Measurements from ENCODE around the gene TP53BP2.
"Not testable (repeated sequence)": the region's sequence is repeated elsewhere in the genome, so short reads cannot be mapped to it uniquely, and the experiment has no call there.

- TF ChIP-seq CTCF, MYC (IDR thresholded peaks at IDR 0.05; ENCODE audit: low read depth, low read length): not testable (repeated sequence)
Observed at GRCh38 chr1:223736638-223737037, 109.1 kb downstream of the TP53BP2 start.
